T47D (cell line): ENCODE data around the gene PDLIM7.

Source experiments
- DNase-seq, 2 experiments: peaks; one replicate each; pipeline versions ENCODE4 v3.0.0 to v3.0.0-alpha.2; 2011 to 2012; ENCODE audit warnings: low read depth in 1 of 2, low spot score in 1 of 2
- JUND ChIP-seq: IDR thresholded peaks from 2 replicates; pipeline ENCODE4 v1.6.1; 2012; ENCODE audit warnings: low read depth
- in situ Hi-C: cut with HindIII; loops from 2 replicates; pipeline ENCODE4 v1.10.0; 2016; ENCODE audit warnings: low sequenced_read_pairs, low pct_unique_long_range_greater_than_20kb

PDLIM7 gene

GRCh38 chr5:177498013-177498787 lies 796 bp upstream of the PDLIM7 start:
- no peak for DNase-seq
- in situ Hi-C loops: no loop called here
- no peak for TF ChIP-seq JUND

- peak in 1 of 2 experiments; percentile 76 for DNase-seq
- in situ Hi-C loops: no loop called here
- TF ChIP-seq JUND: no peak
These were observed 595 bp downstream of the PDLIM7 start for GRCh38 chr5:177496727-177497291.

GRCh38 chr5:177496070-177496726 lies 1.2 kb downstream of the PDLIM7 start:
- no peak for TF ChIP-seq JUND
- in situ Hi-C loops: no loop called here
- DNase-seq: peak; percentile 79 to 88

GRCh38 chr5:177495243-177496060 lies 2.0 kb downstream of the PDLIM7 start:
- no peak for TF ChIP-seq JUND
- in situ Hi-C loops: no loop called here
- DNase-seq: no peak

- TF ChIP-seq JUND: no peak
- in situ Hi-C loops: no loop called here
- DNase-seq: no peak
These were observed 2.8 kb downstream of the PDLIM7 start for GRCh38 chr5:177494346-177495195.

- in situ Hi-C loops: no loop called here
- TF ChIP-seq JUND: no peak
- no peak for DNase-seq
These were observed 3.5 kb downstream of the PDLIM7 start for GRCh38 chr5:177493795-177494345.

- in situ Hi-C loops: no loop called here
- no peak for TF ChIP-seq JUND
- no peak for DNase-seq
These were observed 4.6 kb downstream of the PDLIM7 start for GRCh38 chr5:177492841-177493240.

- no peak for TF ChIP-seq JUND
- no peak for DNase-seq
- in situ Hi-C loops: no loop called here
These were observed 5.2 kb downstream of the PDLIM7 start for GRCh38 chr5:177491983-177492746.

- in situ Hi-C loops: no loop called here
- peak in 1 of 2 experiments; percentile 37 for DNase-seq
These were observed 5.9 kb downstream of the PDLIM7 start for GRCh38 chr5:177491429-177491945.

GRCh38 chr5:177490992-177491391 lies 6.4 kb downstream of the PDLIM7 start:
- TF ChIP-seq JUND: no peak
- in situ Hi-C loops: no loop called here
- DNase-seq: no peak

More at GRCh38 chr5:177491429-177491945, 5.9 kb downstream of the PDLIM7 start:
- TF ChIP-seq JUND: no peak

GRCh38 chr5:177490311-177490991 lies 7.0 kb downstream of the PDLIM7 start:
- in situ Hi-C loops: no loop called here
- TF ChIP-seq JUND: no peak
- DNase-seq: no peak
